HG02678 (cell line): ENCODE measurements around the gene ZNHIT3.

Experiments used
- ATAC-seq: cut with Tn5 transposase; IDR thresholded peaks from one replicate; pipeline ENCODE4 v1.9.1; 2021; ENCODE audit warnings: mild to moderate bottlenecking, moderate library complexity; ENCODE audit not compliant: unreplicated experiment

ZNHIT3 gene

GRCh38 chr17:36545077-36545464 lies 58.6 kb downstream of the ZNHIT3 start:
- ATAC-seq = peak; percentile 39
